ENCODE results near the gene NBAS.

DNA sequence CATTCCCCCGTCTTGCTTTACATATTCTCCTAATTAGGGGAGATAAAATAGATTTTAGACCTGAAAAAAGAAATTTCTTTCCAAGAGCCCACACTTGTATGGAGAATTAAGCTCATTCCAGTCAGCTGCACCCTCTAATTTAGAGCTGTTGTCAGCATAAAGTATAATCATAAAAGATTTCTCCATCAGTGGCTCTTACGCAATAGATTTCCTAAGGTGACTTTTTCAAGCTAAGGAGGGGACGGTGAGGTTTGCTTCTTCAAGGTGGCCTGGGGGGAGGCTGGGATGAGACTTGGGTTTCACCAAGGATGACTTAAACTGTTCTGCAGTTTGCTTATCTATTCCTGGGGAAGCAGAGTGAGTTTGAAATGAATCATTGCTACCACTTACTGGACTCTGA is 426.2 kb downstream of the NBAS start:
- TF ChIP-seq, protein P1, sequence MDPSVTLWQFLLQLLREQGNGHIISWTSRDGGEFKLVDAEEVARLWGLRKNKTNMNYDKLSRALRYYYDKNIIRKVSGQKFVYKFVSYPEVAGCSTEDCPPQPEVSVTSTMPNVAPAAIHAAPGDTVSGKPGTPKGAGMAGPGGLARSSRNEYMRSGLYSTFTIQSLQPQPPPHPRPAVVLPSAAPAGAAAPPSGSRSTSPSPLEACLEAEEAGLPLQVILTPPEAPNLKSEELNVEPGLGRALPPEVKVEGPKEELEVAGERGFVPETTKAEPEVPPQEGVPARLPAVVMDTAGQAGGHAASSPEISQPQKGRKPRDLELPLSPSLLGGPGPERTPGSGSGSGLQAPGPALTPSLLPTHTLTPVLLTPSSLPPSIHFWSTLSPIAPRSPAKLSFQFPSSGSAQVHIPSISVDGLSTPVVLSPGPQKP (IDR thresholded peaks at IDR 0.05; ENCODE audit: low read depth, low read length), result no peak
- TF ChIP-seq, protein P2, sequence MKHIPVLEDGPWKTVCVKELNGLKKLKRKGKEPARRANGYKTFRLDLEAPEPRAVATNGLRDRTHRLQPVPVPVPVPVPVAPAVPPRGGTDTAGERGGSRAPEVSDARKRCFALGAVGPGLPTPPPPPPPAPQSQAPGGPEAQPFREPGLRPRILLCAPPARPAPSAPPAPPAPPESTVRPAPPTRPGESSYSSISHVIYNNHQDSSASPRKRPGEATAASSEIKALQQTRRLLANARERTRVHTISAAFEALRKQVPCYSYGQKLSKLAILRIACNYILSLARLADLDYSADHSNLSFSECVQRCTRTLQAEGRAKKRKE (CRISPR knock-in tag; IDR thresholded peaks at IDR 0.05; ENCODE audit: low read depth), result no peak
- TF ChIP-seq, protein P3, sequence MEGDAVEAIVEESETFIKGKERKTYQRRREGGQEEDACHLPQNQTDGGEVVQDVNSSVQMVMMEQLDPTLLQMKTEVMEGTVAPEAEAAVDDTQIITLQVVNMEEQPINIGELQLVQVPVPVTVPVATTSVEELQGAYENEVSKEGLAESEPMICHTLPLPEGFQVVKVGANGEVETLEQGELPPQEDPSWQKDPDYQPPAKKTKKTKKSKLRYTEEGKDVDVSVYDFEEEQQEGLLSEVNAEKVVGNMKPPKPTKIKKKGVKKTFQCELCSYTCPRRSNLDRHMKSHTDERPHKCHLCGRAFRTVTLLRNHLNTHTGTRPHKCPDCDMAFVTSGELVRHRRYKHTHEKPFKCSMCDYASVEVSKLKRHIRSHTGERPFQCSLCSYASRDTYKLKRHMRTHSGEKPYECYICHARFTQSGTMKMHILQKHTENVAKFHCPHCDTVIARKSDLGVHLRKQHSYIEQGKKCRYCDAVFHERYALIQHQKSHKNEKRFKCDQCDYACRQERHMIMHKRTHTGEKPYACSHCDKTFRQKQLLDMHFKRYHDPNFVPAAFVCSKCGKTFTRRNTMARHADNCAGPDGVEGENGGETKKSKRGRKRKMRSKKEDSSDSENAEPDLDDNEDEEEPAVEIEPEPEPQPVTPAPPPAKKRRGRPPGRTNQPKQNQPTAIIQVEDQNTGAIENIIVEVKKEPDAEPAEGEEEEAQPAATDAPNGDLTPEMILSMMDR (IDR thresholded peaks at IDR 0.05), result no peak
- TF ChIP-seq BHLHE40 (IDR thresholded peaks at IDR 0.05; ENCODE audit: low read depth, low read length), result no peak
- TF ChIP-seq TP53 (CRISPR knock-in tag; IDR thresholded peaks at IDR 0.05), result no peak
- TF ChIP-seq CEBPB (IDR thresholded peaks at IDR 0.05), result peak; percentile 29 to 67; a peak in 3 of 4 replicates
- no peak for TF ChIP-seq ZNF302 (CRISPR knock-in tag; IDR thresholded peaks at IDR 0.05)
- no peak for TF ChIP-seq JUNB (IDR thresholded peaks at IDR 0.05)
- no peak for TF ChIP-seq JUN (IDR thresholded peaks at IDR 0.05)
- TF ChIP-seq CHD2 (IDR thresholded peaks at IDR 0.05; ENCODE audit: low read length, partially characterized antibody), result no peak

All from A549 (cell line).